Ishikawa (cell line): ENCODE results near the gene KLHDC4.

ENCODE experiments used
- CEBPB ChIP-seq: IDR thresholded peaks from 2 replicates; pipeline ENCODE4 v1.6.1; 2012
- CREB1 ChIP-seq: IDR thresholded peaks from 2 replicates; pipeline ENCODE4 v1.6.1; 2012; ENCODE audit warnings: low read depth
- EGR1 ChIP-seq: IDR thresholded peaks from 2 replicates; pipeline ENCODE4 v1.6.1; 2012
- EP300 ChIP-seq: IDR thresholded peaks from 2 replicates; pipeline ENCODE4 v1.6.1; 2012; ENCODE audit warnings: borderline replicate concordance
- FOXM1 ChIP-seq: IDR thresholded peaks from 2 replicates; pipeline ENCODE4 v1.6.1; 2012; ENCODE audit warnings: low read depth, borderline replicate concordance
- MAX ChIP-seq: IDR thresholded peaks from 2 replicates; pipeline ENCODE4 v1.6.1; 2012
- NFIC ChIP-seq: IDR thresholded peaks from 2 replicates; pipeline ENCODE4 v1.6.1; 2012
- RAD21 ChIP-seq: IDR thresholded peaks from 2 replicates; pipeline ENCODE4 v1.6.1; 2012; ENCODE audit warnings: low read depth
- REST ChIP-seq: IDR thresholded peaks from 2 replicates; pipeline ENCODE4 v1.6.1; 2012; ENCODE audit warnings: low read depth, mild to moderate bottlenecking
- TAF1 ChIP-seq: IDR thresholded peaks from 2 replicates; pipeline ENCODE4 v1.6.1; 2012; ENCODE audit warnings: low read depth, mild to moderate bottlenecking
- TCF12 ChIP-seq: IDR thresholded peaks from 2 replicates; pipeline ENCODE4 v1.6.1; 2012; ENCODE audit warnings: low read depth
- TEAD4 ChIP-seq: IDR thresholded peaks from 2 replicates; pipeline ENCODE4 v1.6.1; 2012
- USF1 ChIP-seq: IDR thresholded peaks from 2 replicates; pipeline ENCODE4 v1.6.1; 2012
- YY1 ChIP-seq: IDR thresholded peaks from 2 replicates; pipeline ENCODE4 v1.6.1; 2012; ENCODE audit warnings: low read depth
- ZBTB7A ChIP-seq: IDR thresholded peaks from 2 replicates; pipeline ENCODE4 v1.6.1; 2012; ENCODE audit warnings: low read depth

Gene KLHDC4

GRCh38 chr16:87765776-87766484 lies at the start of gene KLHDC4:
KLHDC4 (minus strand) TSS chr16:87765986; CDS start chr16:87765890, 96 bp downstream.
- TF ChIP-seq MAX (peak; percentile 79), USF1 (peak; percentile 32; the same call in 1 of the 2 replicates), YY1 (peak; percentile 77), TCF12 (peak; percentile 72; the same call in 1 of the 2 replicates), FOXM1 (no peak), CREB1 (peak; percentile 95), TAF1 (peak; percentile 93), CEBPB (no peak)

GRCh38 chr16:87815567-87815966 lies 49.8 kb upstream of the KLHDC4 start:
- TF ChIP-seq EGR1 (no peak), CREB1 (no peak)

GRCh38 chr16:87812200-87812656 lies 46.4 kb upstream of the KLHDC4 start:
- TF ChIP-seq RAD21 (no peak), ZBTB7A (no peak), TEAD4 (no peak), CREB1 (no peak), REST (no peak), EP300 (no peak), CEBPB (no peak), TCF12 (no peak), MAX (no peak), FOXM1 (no peak), TAF1 (no peak), EGR1 (no peak), YY1 (no peak), USF1 (no peak), NFIC (no peak)

GRCh38 chr16:87809150-87809902 lies 43.5 kb upstream of the KLHDC4 start:
- TF ChIP-seq FOXM1 (no peak), EGR1 (no peak), ZBTB7A (no peak), NFIC (no peak), CEBPB (no peak), EP300 (no peak), MAX (no peak), REST (no peak), YY1 (no peak), RAD21 (no peak)

- TF ChIP-seq TCF12 (no peak), CREB1 (no peak), TEAD4 (no peak), FOXM1 (no peak), EP300 (no peak), EGR1 (no peak), NFIC (no peak), ZBTB7A (no peak), TAF1 (no peak), CEBPB (no peak), USF1 (no peak), YY1 (no peak), MAX (no peak), REST (no peak), RAD21 (no peak)
Measured at GRCh38 chr16:87808108-87808507, 42.3 kb upstream of the KLHDC4 start.
